ENCODE results near the gene PYGB. TPM values are rescaled to one million over a fixed set of nuclear protein-coding genes. Genes with fewer than 3 reads are reported as not detected.
A peak's percentile ranks its signal among the peaks of the same experiment; 100 is the strongest.
"Not testable (repeated sequence)": the region's sequence is repeated elsewhere in the genome, so short reads cannot be mapped to it uniquely, and the experiment has no call there.

PYGB gene
- polyA plus RNA-seq, 1 experiment, result 68.8 TPM

- no peak overlapping the region for H3K4me3 ChIP-seq (ENCODE audit: low read depth, low read length)
- H3K36me3 ChIP-seq (ENCODE audit: control insufficient read depth, insufficient read depth, low read length), result no peaks in the 10 kb centered on the region
- no peak for TF ChIP-seq CTCF (IDR thresholded peaks at IDR 0.05; ENCODE audit: insufficient read depth, low read depth, low read length)
- ChIA-PET CTCF (interaction anchor here (1.8 to 2.4 kb wide), 2 partner anchors 9 to 70 kb away, joined by 4 to 7 read pairs; no protein-coding TSS in a partner anchor), POLR2A (no interaction called here)
- no peak for DNase-seq (ENCODE audit: low read depth)
- no peaks in the 10 kb centered on the region for H3K27me3 ChIP-seq (ENCODE audit: control insufficient read depth, insufficient read depth, low read length)
These were observed 81.1 kb downstream of the PYGB start for GRCh38 chr20:25328954-25329498.

- POLR2A ChIA-PET; H3K4me3 ChIP-seq (ENCODE audit: low read depth, low read length); DNase-seq (ENCODE audit: low read depth); H3K27me3 ChIP-seq (ENCODE audit: control insufficient read depth, insufficient read depth, low read length); H3K36me3 ChIP-seq (ENCODE audit: control insufficient read depth, insufficient read depth, low read length); CTCF ChIA-PET: not testable (repeated sequence)
These were observed 87.1 kb downstream of the PYGB start for GRCh38 chr20:25334972-25335371.

GRCh38 chr20:25336561-25337422, 88.9 kb downstream of the PYGB start:
- POLR2A ChIA-PET, result interaction anchor here (0.6 kb wide), 1 partner anchor 32 kb away, joined by 4 read pairs; no protein-coding TSS in a partner anchor
- 0 out of 2 replicates have a peak, but pooled peaks have one; percentile 33 for TF ChIP-seq CTCF (IDR thresholded peaks at IDR 0.05; ENCODE audit: insufficient read depth, low read depth, low read length)
- H3K4me3 ChIP-seq (ENCODE audit: low read depth, low read length), result no peak overlapping the region
- no peaks in the 10 kb centered on the region for H3K27me3 ChIP-seq (ENCODE audit: control insufficient read depth, insufficient read depth, low read length)
- DNase-seq (ENCODE audit: low read depth), result no peak
- CTCF ChIA-PET, result interaction anchor here (1.0 to 1.1 kb wide), 2 partner anchors 26 to 62 kb away, joined by 3 read pairs; no protein-coding TSS in a partner anchor
- no peaks in the 10 kb centered on the region; the same call in 1 of the 2 replicates for H3K36me3 ChIP-seq (ENCODE audit: control insufficient read depth, insufficient read depth, low read length)

- DNase-seq (ENCODE audit: low read depth), result no peak
- TF ChIP-seq CTCF (IDR thresholded peaks at IDR 0.05; ENCODE audit: insufficient read depth, low read depth, low read length), result no peak
- Histone ChIP-seq H3K27me3 (ENCODE audit: control insufficient read depth, insufficient read depth, low read length) (no peaks in the 10 kb centered on the region), H3K36me3 (ENCODE audit: control insufficient read depth, insufficient read depth, low read length) (no peaks in the 10 kb centered on the region; the same call in 1 of the 2 replicates), H3K4me3 (ENCODE audit: low read depth, low read length) (no peak overlapping the region)
- POLR2A ChIA-PET, result no interaction called here
- CTCF ChIA-PET, result interaction anchor here (1.0 to 2.3 kb wide), 5 partner anchors 11 to 60 kb away, joined by 3 to 7 read pairs (median 3); no protein-coding TSS in a partner anchor
These were observed 90.5 kb downstream of the PYGB start for GRCh38 chr20:25338112-25339023.

- H3K36me3 ChIP-seq (ENCODE audit: control insufficient read depth, insufficient read depth, low read length), result no peaks in the 10 kb centered on the region; the same call in 1 of the 2 replicates
- CTCF ChIA-PET, result interaction anchor here (1.0 to 2.3 kb wide), 4 partner anchors 12 to 59 kb away, joined by 3 to 7 read pairs (median 4); no protein-coding TSS in a partner anchor
- DNase-seq (ENCODE audit: low read depth), result no peak
- H3K27me3 ChIP-seq (ENCODE audit: control insufficient read depth, insufficient read depth, low read length), result no peaks in the 10 kb centered on the region
- no peak for TF ChIP-seq CTCF (IDR thresholded peaks at IDR 0.05; ENCODE audit: insufficient read depth, low read depth, low read length)
- POLR2A ChIA-PET, result no interaction called here
- no peak overlapping the region for H3K4me3 ChIP-seq (ENCODE audit: low read depth, low read length)
These were observed 91.7 kb downstream of the PYGB start for GRCh38 chr20:25339608-25340007.

Measured in BJ (cell line).